GM12878 (cell line): Measurements from ENCODE around the gene GSE1. TPM values are rescaled to one million over a fixed set of nuclear protein-coding genes. Genes with fewer than 3 reads are reported as not detected.

Experiments
- BCL3 ChIP-seq: IDR thresholded peaks from 2 replicates; pipeline ENCODE4 v1.6.1; 2011; ENCODE audit warnings: borderline replicate concordance, low read depth, mild to moderate bottlenecking, moderate library complexity, low read length; ENCODE audit not compliant: insufficient read depth, poor library complexity, severe bottlenecking
- DPF2 ChIP-seq: fragments of 450-650 bp; IDR thresholded peaks from 2 replicates; pipeline ENCODE4 v1.6.1; 2017; ENCODE audit warnings: mild to moderate bottlenecking
- EGR1 ChIP-seq, 2 experiments: IDR thresholded peaks; 1 replicate in 1 of 2; 2 replicates in 1 of 2; pipeline ENCODE4 v1.6.1; 2011 to 2012; ENCODE audit warnings: low read depth in 2 of 2, low read length in 2 of 2, borderline replicate concordance in 1 of 2, mild to moderate bottlenecking in 1 of 2, moderate library complexity in 1 of 2
- IKZF2 ChIP-seq, 2 experiments: fragments of 450-650 bp; IDR thresholded peaks; 2 replicates each; pipeline ENCODE4 v1.6.1; 2017; ENCODE audit warnings: mild to moderate bottlenecking in 2 of 2, moderate library complexity in 2 of 2
- NR2F1 ChIP-seq: fragments of 450-650 bp; conservative IDR thresholded peaks from 2 replicates; pipeline ENCODE4 v1.6.1; 2017; ENCODE audit warnings: mild to moderate bottlenecking
- POLR2A ChIP-seq: IDR thresholded peaks from 2 replicates; pipeline ENCODE4 v1.6.1; 2011; ENCODE audit warnings: low read depth, mild to moderate bottlenecking, low read length
- POU2F2 ChIP-seq: IDR thresholded peaks from 3 replicates; pipeline ENCODE4 v1.6.1; 2011; ENCODE audit warnings: low read depth, mild to moderate bottlenecking, low read length, borderline replicate concordance
- SKIL ChIP-seq: fragments of 450-650 bp; IDR thresholded peaks from 2 replicates; pipeline ENCODE4 v1.6.1; 2017; ENCODE audit warnings: mild to moderate bottlenecking, low read depth, inconsistent platforms; ENCODE audit not compliant: poor library complexity, severe bottlenecking
- SPI1 ChIP-seq: IDR thresholded peaks from 2 replicates; pipeline ENCODE4 v1.6.1; 2011; ENCODE audit warnings: low read depth, mild to moderate bottlenecking, low read length, moderate library complexity, borderline replicate concordance; ENCODE audit not compliant: insufficient read depth
- STAT1 ChIP-seq: fragments of 450-650 bp; conservative IDR thresholded peaks from 2 replicates; pipeline ENCODE4 v1.6.1; 2014; ENCODE audit warnings: antibody characterized with exemption, mild to moderate bottlenecking
- SUZ12 ChIP-seq: fragments of 200-600 bp; sonication (generic); IDR thresholded peaks from one replicate; pipeline ENCODE4 v1.6.1; 2018; ENCODE audit warnings: antibody characterized with exemption, mild to moderate bottlenecking; ENCODE audit not compliant: unreplicated experiment
- TCF7 ChIP-seq: IDR thresholded peaks from 2 replicates; pipeline ENCODE4 v1.6.1; 2014; ENCODE audit warnings: antibody characterized with exemption, borderline replicate concordance
- YY1 ChIP-seq: IDR thresholded peaks from 2 replicates; pipeline ENCODE4 v1.6.1; 2011; ENCODE audit warnings: low read depth, mild to moderate bottlenecking, low read length
- ZZZ3 ChIP-seq: IDR thresholded peaks from 2 replicates; pipeline ENCODE4 v1.6.1; 2011; ENCODE audit warnings: low read depth; ENCODE audit not compliant: control insufficient read depth, insufficient read length
- polyA plus RNA-seq, 11 experiments: library from polyadenylated mRNA; depleted of rRNA in 4 of 11; unstranded in 6 of 11; stranded (reverse) in 5 of 11; fragments of >200 nt; fragmentation: Nextera tagmentation in 4 of 11; fragmentation: Illumina TruSeq in 1 of 11; extraction: Ambion mirVana in 4 of 11; extraction: Trizol in 1 of 11; gene quantifications; 1 replicate in 1 of 11; 2 replicates in 10 of 11; pipeline versions ENCODE4 v1.2.1 to v1.2.3, GENCODE V29; 2011 to 2016; ENCODE audit warnings: inconsistent platforms in 2 of 11, missing spikeins in 2 of 11, low read depth in 1 of 11
- total RNA-seq, 4 experiments: library from RNA; depleted of rRNA in 3 of 4; stranded (reverse); fragments of >200 nt in 3 of 4; fragmentation: Illumina TruSeq in 1 of 4; extraction: Trizol in 1 of 4; gene quantifications; 2 replicates each; pipeline versions ENCODE4 v1.2.1 to v1.2.3, GENCODE V29; 2013 to 2021
- TF ChIP-seq, protein P1 (sequence below): IDR thresholded peaks from 2 replicates; pipeline ENCODE4 v1.6.1; 2012; ENCODE audit warnings: mild to moderate bottlenecking, low read depth, low read length
- TF ChIP-seq, protein P2 (sequence below): IDR thresholded peaks from 2 replicates; pipeline ENCODE4 v1.6.1; 2012; ENCODE audit warnings: improper control_type of control experiment, low read depth, low read length; ENCODE audit not compliant: insufficient replicate concordance

The GSE1 gene
- total and polyA plus RNA-seq, 10 of the 15 experiments (the other 5 are each of a cell fraction or from before 2014, with no cell fraction given): 4.6 to 58.7 (median 18.2) TPM

- TF ChIP-seq POU2F2 (peak; percentile 23; the same call in 1 of the 3 replicates), NR2F1 (peak; percentile 41; the same call in 1 of the 2 replicates), DPF2 (0 out of 2 replicates have a peak, but pooled peaks have one; percentile 35), EGR1 (IDR thresholded peaks at IDR 0.05; ENCODE audit: borderline replicate concordance in 1 of 2, low read depth in 2 of 2, low read length in 2 of 2) (0 out of 3 replicates have a peak, but pooled peaks of 1 of the 2 experiments have one; percentile 44), SKIL (peak; percentile 23), SPI1 (peak; percentile 63; the same call in 1 of the 2 replicates), YY1 (peak; percentile 72; the same call in 1 of the 2 replicates), TCF7 (no peak), SUZ12 (no peak), STAT1 (0 out of 2 replicates have a peak, but pooled peaks have one; percentile 40), POLR2A (peak; percentile 53; the same call in 1 of the 2 replicates), BCL3 (peak; percentile 10), ZZZ3 (no peak), IKZF2 (IDR thresholded peaks at IDR 0.05) (peak; percentile 52 to 74; a peak in 3 of 4 replicates)
- TF ChIP-seq, protein P1, sequence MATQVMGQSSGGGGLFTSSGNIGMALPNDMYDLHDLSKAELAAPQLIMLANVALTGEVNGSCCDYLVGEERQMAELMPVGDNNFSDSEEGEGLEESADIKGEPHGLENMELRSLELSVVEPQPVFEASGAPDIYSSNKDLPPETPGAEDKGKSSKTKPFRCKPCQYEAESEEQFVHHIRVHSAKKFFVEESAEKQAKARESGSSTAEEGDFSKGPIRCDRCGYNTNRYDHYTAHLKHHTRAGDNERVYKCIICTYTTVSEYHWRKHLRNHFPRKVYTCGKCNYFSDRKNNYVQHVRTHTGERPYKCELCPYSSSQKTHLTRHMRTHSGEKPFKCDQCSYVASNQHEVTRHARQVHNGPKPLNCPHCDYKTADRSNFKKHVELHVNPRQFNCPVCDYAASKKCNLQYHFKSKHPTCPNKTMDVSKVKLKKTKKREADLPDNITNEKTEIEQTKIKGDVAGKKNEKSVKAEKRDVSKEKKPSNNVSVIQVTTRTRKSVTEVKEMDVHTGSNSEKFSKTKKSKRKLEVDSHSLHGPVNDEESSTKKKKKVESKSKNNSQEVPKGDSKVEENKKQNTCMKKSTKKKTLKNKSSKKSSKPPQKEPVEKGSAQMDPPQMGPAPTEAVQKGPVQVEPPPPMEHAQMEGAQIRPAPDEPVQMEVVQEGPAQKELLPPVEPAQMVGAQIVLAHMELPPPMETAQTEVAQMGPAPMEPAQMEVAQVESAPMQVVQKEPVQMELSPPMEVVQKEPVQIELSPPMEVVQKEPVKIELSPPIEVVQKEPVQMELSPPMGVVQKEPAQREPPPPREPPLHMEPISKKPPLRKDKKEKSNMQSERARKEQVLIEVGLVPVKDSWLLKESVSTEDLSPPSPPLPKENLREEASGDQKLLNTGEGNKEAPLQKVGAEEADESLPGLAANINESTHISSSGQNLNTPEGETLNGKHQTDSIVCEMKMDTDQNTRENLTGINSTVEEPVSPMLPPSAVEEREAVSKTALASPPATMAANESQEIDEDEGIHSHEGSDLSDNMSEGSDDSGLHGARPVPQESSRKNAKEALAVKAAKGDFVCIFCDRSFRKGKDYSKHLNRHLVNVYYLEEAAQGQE: no peak
- TF ChIP-seq, protein P2, sequence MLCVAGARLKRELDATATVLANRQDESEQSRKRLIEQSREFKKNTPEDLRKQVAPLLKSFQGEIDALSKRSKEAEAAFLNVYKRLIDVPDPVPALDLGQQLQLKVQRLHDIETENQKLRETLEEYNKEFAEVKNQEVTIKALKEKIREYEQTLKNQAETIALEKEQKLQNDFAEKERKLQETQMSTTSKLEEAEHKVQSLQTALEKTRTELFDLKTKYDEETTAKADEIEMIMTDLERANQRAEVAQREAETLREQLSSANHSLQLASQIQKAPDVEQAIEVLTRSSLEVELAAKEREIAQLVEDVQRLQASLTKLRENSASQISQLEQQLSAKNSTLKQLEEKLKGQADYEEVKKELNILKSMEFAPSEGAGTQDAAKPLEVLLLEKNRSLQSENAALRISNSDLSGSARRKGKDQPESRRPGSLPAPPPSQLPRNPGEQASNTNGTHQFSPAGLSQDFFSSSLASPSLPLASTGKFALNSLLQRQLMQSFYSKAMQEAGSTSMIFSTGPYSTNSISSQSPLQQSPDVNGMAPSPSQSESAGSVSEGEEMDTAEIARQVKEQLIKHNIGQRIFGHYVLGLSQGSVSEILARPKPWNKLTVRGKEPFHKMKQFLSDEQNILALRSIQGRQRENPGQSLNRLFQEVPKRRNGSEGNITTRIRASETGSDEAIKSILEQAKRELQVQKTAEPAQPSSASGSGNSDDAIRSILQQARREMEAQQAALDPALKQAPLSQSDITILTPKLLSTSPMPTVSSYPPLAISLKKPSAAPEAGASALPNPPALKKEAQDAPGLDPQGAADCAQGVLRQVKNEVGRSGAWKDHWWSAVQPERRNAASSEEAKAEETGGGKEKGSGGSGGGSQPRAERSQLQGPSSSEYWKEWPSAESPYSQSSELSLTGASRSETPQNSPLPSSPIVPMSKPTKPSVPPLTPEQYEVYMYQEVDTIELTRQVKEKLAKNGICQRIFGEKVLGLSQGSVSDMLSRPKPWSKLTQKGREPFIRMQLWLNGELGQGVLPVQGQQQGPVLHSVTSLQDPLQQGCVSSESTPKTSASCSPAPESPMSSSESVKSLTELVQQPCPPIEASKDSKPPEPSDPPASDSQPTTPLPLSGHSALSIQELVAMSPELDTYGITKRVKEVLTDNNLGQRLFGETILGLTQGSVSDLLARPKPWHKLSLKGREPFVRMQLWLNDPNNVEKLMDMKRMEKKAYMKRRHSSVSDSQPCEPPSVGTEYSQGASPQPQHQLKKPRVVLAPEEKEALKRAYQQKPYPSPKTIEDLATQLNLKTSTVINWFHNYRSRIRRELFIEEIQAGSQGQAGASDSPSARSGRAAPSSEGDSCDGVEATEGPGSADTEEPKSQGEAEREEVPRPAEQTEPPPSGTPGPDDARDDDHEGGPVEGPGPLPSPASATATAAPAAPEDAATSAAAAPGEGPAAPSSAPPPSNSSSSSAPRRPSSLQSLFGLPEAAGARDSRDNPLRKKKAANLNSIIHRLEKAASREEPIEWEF: no peak
These were observed 2.9 kb downstream of the GSE1 start (continued) for GRCh38 chr16:85615852-85616606.
